Measurements from ENCODE around the gene ARHGAP25.
A peak's percentile ranks its signal among the peaks of the same experiment; 100 is the strongest.

Gene ARHGAP25

GRCh38 chr2:68720665-68721064, 13.9 kb upstream of the ARHGAP25 start:
- no peak for DNase-seq

DNA sequence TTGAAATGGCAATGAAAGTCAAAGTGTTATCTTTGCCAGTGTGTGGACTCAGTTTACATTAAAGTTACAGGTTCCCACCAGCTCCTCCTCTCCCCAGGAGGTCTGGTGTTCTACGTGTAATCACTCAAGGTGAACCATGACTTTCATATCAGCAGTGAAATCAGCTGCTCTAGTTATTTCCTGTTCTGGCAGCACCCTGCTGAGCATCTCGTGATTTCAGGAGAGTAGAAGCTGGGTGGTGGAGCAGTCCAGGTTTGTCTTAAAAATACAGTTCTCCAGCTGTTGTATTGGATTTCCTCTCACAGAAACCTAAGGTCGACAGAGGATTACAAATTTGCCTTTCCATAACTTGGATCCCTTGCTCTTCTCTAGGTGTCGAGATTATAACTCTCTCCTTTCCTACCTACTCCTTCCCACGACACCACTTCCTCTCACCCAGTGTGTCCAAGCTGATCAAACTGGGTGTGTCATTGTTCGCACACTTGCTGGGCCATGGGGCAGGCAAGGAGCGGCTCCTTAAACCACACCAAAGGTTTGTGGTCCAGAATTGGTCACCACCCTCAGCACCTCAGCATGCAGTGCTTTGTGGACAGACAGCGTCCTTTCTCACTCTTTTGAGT, 13.0 kb upstream of the ARHGAP25 start:
- DNase-seq: no peak

- no peak for DNase-seq
Observed at GRCh38 chr2:68722712-68723111, 11.9 kb upstream of the ARHGAP25 start.

GRCh38 chr2:68723181-68723580, 11.4 kb upstream of the ARHGAP25 start:
- DNase-seq: no peak

DNA sequence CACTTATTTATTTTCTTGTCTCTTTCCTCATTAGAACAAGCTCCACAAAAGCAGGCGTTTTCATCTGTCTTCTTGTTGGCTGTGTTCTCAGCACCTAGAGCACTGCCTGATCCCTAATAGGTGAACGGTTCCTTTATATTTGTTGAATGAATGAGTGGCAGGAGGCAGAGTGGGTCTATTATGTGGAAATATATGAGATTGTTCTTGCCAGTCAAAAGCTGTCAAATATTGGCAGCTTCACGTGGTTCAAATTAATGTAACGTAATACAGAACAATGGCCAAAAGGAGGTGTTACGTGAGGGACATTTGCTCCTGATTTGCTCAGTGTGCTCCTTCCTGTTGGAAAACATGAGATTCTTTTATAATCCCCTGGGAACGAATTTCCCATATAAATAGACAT, 8.5 kb upstream of the ARHGAP25 start:
- DNase-seq: no peak

DNA sequence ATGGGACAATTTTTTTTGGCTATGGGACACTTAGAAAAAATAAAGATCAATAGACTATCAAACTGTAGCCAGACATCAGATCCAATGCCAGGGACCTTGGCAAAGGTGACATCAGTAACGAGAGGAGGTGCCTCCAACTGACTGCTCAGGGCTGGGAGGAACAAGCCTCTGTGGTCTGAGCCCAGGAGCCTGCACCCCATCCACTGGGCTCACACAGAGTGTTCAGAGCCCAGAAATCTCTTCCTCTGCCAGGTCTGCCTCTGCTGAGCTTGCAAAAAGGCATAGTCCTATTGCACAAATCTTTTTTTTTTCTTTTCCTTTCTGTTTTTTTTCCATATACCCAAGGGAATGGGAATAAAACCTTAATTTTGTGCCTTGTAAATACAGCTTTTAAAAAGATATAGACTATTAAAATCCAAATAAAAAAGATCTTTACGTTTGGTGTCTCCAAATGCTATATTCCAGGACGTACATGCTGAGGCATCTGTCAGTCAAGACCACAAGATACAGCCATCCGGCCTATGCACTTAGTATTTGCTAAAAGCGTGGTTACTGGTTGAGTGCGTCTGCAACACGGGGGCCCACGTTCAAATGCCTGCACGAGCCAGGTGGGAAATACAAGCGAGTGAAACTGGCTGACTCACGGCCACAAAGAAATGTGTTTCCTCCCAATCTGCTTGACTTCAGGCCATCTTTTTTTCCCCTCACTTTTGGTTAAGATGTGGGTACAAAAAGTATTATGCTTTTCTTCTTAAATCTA, 7.8 kb upstream of the ARHGAP25 start:
- peak; percentile 70 for DNase-seq

GRCh38 chr2:68727683-68728375, 6.8 kb upstream of the ARHGAP25 start:
- no peak for DNase-seq

DNA sequence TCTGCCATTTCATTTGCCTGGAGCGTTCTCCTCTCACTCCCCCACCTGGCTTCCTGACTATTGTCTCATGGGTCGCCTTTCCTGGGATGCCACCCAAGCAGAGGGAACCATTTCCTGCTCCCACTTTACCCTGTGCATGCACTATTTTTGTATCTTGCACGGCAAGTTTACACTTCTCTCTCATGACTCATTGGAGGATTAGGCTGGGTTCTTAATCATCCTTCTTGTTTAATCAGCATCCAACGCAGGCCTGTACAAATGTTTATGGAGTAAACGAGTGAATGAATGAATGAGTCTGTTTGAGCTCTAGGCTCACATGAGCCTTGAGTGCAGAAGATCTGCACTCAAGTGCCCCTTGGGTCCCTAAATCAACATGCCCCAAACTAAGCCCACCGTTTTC, 3.8 kb upstream of the ARHGAP25 start:
- DNase-seq: no peak

DNA sequence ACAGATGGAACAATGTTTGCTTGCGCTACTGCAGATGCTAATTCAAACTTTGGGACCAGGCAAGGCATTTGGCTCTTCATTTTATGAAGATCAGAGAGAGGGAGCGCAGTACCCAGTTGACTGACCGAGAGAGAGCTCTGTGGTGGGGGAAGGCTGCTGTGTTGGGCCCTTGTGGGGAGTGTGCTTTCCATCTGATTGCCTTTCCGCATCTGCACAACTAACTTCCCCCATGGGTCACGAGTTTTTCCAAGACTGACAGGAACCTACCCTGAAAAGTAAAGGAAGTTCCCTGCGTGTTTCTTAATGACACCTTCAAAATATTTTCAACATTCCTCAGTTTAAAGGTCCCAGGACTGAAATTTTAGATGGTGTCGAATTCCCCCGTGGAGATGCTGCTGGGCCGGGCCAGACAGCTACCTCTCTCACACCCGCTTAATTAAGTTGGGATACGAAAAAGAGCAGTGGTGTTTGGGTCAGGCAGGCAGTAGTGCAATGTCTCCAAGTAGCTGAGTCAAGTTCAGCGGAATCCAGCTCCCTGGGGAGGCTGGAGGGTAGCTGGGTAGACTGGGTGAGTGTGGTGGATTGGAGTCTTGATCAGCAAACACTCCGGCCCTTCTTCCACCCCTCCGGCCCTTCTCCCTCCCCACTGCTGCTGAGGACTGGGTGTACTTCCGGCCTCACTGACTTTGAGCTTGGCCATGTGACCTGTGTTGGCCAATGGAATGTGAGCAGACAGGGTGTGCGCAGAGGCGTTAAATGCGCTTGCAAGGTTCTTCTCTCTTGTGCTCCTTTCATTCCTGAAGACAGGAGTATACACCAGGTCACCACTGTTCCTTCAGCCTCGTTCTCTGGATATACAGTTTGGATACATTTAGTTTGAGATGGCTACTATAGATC, 2.3 kb upstream of the ARHGAP25 start:
- no peak for DNase-seq

DNA sequence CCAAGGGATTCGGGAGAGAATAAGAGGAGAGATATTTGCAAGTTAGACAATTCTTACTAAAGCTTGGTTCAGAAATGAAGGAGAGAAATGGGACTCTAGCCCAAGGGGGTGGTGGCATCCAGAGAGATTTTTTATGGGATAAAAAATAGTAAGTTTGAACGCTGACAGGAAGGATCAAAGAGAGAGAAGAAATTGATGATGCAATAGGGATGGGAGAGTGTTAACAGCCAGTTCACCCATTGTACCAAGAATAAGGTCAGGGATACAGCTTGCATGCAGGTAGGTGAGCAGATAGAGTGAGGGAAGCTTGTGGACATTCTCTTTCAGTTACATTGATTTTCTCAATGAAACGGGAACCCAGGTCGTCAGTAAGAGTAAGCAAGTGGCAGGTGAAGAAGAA, 1.2 kb upstream of the ARHGAP25 start:
- DNase-seq: no peak

GRCh38 chr2:68734176-68734575, 435 bp upstream of the ARHGAP25 start:
- DNase-seq: no peak

- no peak for DNase-seq
Observed at GRCh38 chr2:68736086-68736485, 1.5 kb downstream of the ARHGAP25 start.

DNA sequence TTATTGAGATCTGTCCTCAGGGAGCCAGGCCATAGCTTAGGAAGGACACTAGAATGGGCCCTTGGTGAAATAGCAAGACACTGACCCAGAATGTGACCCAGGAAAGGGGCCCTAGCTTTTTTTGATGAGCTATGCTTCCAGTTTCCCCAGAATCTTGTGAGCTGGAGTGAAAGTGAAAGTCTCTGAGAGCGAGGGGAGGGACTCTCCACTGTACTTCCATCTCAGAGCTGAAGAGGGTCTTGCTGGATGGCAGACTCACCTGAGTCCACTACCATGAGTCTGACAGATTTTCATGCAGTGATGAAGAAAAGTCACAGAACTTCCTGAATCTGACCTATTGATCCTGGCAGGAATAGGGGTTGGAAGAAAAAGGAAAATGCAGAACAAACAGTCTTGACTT, 3.1 kb downstream of the ARHGAP25 start:
- no peak for DNase-seq

DNA sequence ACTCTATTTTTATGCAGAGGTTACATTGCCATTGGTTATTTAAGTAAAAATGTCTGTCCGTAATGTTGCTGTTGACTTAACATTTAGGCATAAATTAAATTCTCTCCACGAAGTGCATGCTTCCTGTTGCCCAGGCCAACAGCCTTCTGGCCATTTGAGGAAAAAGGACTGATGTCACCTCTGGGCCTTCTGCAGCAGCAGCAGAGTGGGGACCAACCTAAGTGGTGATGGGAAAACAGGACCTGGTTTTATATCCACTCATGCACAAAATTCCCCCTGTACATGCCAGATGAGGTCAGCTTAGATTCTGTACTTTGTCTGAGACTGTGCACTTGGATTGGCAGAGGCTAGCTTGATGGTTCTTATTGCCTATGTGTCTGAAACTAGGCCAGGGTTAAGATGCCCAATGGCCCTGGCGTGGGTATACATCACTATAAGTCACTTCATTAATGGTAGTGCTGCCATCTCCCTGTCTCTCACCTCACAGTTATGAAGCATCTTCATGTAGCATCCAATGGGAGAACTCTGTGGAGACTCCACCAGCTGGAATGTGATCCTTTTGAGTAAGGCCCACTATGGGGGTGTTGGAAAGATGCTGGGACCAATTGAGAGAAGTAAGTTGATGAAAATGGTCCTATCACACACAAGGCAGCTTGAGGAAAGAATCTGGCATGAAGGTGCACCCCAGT, 4.4 kb downstream of the ARHGAP25 start:
- no peak for DNase-seq

GRCh38 chr2:68739595-68740399, 5.2 kb downstream of the ARHGAP25 start:
- DNase-seq: no peak

GRCh38 chr2:68740400-68740914, 5.8 kb downstream of the ARHGAP25 start:
- no peak for DNase-seq

DNA sequence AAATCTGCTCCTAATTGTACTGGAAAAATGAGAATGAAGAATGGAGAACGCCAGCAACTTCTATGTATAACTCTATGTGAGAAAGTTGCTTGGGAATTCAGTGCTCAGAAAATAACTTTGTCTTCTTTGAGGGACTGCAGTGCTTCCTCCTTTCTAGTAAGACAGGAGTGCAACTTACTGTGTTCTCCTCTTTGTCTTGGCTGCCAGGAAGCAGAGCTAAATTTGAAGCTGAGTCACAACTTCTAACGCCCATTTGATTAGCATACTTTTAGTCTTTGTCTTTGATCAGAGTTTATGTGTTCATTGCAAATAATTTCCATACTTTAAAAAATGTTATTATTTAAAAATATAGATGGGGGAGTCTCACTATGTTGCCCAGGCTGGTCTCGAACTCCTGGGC, 6.6 kb downstream of the ARHGAP25 start:
- DNase-seq: no peak

DNA sequence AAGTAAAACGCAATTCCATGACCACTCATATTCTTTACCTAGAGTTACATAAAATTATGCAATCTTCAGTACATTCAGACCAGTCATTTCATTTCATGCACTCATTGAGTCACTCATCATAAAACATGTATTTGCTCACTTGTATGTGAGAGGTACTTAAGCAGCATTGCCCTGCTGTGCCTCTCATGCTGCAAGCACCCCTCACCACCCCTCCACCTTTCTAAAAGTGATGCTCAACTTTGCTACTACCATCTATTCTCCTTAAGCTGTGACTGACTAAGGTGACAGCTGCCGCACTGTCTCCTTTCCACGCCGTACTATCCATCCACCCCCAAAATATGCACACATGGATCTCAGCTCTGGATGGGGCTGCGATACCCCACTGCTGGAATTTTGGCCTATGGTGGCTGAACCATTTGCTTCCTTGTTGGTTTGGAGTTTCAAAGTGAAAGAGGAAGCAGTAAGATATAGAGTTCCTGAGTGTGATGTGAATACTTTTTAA, 7.2 kb downstream of the ARHGAP25 start:
- no peak for DNase-seq

GRCh38 chr2:68742626-68743415, 8.2 kb downstream of the ARHGAP25 start:
- DNase-seq: no peak

DNA sequence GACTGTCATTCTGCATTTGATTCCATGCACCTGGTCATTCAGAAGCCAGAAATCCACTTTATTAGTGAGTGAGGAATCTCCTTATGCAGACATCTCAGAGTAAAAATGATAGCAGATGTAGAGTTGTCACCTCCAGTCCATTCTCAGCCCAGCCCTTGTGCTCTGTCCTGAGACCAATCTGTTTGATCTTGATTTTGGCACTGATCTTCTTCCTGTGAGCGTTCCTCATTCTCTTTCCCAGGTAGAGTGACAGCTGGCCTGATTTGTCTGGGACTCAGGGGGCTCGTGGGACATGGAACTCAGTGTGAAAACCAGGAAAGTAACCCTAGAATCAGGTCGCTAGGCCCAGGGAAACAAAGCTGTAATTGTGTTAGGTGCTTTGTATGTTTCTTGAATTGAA, 8.9 kb downstream of the ARHGAP25 start:
- DNase-seq: no peak
